Right renal pelvis (tissue), 4 donors: ENCODE results near the gene ELP4. TPM values are rescaled to one million over a fixed set of nuclear protein-coding genes. Genes with fewer than 3 reads are reported as not detected.

ENCODE experiments used
- DNase-seq, 4 donors: peaks; one replicate each; pipeline ENCODE4 v3.0.0-alpha.2; 2013; ENCODE audit warnings: low read depth in 4 of 4, low spot score in 3 of 4, missing footprints in 1 of 4
- polyA plus RNA-seq, 4 donors: library from polyadenylated mRNA; unstranded; fragments of 120-200 nt; gene quantifications; one replicate each; pipeline ENCODE4 v1.2.1, GENCODE V29; 2013; ENCODE audit not compliant: insufficient read length in 4 of 4

ELP4 gene
- polyA plus RNA-seq, 4 donors = 25.5 to 32.4 (median 31.7) TPM

DNA sequence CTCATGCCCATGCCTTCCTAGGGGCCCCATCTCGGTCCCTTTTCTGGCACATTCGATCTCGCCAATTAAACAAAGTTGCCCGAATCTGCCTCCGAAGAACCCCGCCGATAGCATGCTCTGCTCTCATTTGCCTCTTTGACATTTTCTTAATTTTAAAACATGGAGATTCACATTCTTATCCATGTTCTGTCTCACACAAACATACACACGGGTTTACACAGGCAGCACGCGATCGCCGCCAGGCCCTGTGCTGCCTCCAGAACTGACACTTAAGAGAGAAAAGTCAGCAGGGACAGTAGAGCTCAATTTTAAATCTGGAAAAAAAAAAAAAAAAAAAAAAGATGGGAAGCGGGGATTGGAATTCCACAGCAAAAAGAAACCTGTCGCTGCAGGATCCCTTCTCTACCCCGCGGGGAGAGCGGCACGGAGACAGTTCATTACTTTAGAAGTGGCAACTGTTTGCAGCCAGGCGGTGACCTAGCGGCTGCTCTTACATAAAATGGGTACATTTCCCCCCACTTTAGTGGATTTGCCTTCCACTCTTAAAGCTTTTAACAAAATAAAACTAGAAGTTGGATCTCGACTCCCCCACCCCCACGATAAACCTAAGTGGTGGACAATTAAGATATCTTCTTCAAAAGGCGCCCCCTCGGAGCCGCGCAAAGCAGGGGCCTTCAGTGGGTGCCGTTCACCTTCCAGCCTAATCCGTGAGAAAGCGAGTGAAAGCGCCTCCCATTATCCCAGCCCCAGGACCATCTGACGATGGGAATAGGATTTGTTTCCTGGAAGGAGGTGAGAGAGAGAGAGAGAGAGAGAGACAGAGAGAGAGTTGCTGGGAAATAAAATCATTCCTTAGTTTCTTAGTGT is 287.9 kb downstream of the ELP4 start:
- no peak for DNase-seq

DNA sequence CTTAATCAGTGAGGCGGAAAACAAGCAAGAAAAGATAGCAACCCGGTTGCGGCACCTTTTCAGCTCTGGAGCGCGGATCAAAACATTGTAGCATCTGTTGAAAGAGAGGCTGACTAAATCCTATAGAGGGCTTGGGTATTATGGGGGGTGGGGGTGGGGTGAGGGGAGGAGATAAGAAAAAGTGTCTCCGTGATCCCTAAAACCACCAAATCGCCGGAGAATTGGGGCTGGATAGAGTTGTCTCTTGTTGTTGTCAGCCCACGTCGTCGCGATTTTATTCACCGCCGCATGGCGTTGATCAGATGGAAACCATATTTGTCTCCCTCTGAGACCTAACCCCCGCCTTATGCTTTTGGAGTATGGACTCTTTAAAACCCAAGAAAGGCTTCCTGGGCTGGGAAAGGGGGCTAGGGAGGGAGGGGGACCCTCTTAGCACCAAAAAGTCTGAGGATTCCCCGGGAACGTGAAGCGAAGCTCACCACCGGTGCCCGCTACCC is 288.5 kb downstream of the ELP4 start:
- no peak for DNase-seq

DNA sequence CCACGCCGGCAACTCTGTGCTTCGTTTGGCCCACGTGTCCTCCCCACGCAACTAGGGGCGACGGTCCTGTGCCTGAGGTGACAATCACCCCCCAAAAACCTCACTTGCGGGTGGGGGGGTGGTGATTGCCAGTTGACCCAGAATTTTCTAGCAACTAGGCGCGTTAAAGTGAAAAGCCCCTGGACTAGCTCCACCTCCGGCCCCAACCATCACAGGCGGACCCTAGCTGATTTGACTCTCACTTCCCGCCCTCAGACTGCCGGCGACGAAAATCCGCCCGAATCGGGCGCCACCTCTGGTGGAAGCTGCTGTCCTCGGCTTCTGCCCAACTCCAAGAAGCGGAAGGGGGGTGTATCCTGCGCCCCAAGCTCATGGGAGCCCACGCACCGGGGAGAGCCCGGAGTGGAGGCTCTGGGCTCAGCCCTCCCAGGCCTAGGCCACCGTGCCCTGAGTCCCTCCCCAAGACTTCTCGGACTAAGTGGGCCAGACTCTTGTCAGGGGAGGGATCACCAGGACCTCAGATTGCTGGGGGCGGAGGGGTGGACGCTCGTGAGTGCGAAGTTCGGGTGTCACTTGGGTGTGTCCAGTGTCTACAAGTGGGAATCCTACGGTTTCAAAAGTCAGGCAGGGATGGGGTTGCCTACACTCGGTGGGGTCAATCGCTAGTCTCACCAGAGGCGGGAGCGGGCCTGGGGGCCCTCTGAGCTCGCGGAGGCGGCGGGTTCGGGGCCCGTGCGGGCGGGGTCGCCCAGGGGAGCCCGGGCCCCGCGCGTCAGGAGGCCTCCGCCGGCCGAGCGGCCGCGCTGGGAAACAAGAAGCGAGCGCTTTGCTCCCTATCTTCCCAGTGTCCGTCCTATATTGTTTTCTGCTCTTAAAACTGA is 289.2 kb downstream of the ELP4 start:
- DNase-seq = no peak

DNA sequence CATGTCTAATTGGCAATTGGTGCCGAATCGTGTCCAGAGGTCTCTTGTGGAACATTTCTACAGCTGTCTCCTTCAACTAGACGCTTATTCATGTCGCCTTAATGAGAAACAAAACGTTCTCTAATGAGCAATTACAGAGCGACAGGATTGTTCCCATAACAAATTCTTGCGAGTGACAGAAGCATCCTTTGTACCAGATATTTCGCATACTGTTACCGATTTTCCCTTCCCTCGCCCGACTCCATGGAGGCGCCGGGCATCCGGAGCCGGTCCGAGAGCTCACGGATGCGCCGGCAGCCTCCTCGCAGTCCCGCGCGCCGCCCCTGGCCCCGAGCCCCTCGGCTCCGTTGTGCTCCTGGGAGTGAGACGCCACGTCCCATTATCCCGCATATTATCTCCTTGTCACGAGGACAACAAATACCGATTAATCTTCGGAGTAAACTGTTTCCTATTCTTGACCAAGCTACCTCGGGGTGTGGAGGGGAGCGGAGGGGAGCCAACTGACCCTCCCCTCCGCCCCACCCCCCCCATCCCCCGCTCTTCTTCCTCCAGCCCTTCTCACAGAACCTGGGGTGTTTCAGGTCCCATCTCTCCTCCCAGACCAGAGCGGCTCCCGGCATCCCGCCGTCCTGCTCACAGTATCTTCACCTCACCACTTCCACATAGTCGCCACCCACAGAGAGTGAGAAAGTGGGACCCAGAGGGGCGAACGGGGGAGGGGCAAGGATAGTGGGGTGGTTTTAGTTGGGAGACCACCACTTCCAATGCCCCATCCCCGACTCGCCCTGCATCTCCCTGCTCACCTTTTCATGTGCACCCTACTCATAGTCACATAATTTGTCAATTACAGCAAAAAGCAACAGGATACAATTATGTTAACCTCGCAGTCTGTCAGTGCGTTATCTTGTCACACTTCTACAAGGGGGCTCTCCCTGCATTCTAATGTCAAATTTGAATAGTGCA is 290.1 kb downstream of the ELP4 start:
- no peak for DNase-seq

DNA sequence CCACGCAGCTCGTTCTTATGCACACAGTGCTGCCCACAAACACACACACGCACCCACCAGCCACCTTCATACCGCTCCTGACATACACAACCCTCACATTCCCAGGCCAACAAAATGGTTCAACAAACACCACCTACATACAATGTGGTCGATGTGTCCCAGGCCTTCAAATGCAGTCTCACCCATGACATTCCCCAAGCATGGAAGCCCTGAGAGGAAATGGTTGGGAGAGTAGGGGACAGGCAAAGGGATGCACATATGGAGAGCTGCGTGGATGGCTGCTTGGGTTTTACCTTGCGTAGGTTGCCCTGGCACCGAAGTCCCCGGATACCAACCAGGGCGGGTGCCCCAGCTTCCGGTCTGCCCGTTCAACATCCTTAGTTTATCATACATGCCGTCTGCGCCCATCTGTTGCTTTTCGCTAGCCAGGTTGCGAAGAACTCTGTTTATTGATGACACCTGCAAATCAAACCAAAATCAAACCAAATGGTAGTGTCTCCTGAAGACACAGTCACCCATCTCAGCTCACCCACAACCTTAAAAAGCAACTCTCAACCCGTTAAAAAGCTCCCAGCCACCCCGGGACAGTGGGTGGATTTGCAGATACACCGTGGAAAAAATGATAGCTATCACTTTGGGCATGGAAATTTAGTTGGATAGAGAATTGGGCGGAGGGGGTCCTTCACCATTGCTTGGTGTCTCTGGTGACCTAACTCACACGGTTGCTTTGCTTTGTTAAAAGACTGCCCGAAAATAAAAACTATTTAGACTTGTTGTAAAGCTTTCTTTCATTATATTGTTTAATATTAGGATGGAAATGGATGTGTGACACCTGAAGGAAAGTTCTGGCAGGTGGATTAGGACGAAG is 291.1 kb downstream of the ELP4 start:
- no peak for DNase-seq

DNA sequence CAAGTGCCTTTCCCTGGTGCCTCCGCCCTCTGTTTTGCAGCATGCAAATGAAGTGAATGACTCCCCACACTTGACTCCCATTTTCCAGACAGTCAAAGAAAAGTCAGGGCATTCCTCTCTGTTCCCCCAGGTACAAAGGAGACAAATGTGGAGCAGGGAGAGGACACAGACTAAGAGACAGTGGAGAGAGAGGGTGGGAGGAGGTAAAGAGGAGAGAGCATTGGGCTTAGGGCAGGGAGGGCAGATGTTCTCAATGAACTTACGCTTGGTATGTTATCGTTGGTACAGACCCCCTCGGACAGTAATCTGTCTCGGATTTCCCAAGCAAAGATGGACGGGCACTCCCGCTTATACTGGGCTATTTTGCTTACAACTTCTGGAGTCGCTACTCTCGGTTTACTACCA is 291.7 kb downstream of the ELP4 start:
- no peak for DNase-seq

DNA sequence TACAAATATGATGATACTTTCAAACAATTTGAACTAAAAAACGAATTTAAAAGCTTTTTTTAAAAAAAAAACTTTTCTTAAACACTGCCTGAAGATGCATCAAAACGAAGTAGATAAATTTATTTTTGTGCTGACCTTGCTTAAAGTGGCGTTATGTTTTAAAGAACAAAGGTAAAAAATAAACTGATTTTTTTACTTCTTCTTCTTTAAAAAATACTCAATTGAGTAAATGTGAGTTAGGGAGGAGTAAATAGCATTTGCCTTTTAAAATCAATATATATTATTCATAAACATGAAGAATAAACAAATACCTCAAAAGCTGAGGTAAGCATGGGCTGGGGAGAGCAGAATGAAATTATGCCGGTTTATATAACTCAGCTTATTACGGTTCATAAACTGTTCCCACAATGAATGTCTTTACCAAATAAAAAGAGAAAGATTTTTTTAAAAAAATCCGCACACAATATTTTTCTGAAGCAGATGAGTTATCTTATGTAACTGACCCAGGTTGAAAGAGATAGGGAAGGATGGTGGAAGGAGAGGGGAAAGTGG is 292.5 kb downstream of the ELP4 start:
- no peak for DNase-seq

DNA sequence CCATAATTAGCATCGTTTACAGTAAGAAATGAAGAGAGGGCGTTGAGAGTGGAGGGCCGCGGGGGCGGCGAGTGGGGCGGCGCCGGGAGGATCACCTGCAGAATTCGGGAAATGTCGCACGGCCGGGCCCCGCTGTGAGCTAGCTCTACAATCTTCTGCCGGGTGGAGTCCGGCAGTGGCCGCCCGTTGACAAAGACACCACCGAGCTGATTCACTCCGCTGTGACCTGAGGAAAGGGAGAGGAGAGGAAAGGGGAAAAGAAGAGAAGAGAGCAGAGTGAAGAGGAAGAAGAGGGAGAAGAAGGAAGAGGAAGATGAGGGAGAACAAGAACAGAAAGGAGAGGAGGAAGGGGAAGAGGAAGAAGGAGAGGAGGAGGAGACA is 293.0 kb downstream of the ELP4 start:
- DNase-seq = no peak

DNA sequence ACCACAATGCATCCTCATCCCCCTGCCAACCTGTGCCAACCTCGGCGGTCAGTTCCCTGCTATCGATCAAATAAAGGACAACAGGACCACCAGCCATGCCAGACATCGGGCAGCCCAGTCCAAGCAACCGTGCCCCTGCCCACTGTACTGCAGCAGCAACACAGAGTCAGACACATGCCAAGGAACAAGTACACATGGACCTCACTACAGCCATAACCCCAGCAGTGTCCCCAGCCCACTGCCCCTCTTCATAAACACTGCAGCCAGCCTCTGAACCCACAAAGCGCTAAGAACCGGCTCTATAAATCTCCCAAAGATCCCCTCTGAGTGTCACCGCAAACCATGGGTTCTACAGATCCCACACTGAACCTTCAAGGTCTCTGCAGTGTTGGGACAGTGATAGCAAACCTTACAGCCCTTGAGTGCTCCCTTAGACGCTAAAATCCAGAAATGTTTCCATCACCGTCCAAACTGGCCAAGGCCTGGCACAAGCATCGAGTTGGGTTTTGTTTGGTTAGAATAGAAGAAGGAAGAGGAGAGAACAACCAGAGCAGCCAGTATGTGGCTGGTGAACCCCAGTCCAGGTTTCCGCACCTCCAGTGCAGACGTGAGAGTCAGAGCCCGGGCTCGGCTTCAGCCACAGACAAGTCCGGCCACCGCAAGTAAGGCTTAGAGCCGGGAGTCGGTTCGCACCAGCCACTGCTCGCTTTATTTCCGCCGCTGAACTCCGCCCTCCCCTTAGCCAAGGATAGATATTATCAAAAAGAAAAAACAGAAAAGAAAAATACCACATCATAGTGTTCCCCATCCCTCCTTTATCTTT is 293.6 kb downstream of the ELP4 start:
- no peak for DNase-seq

DNA sequence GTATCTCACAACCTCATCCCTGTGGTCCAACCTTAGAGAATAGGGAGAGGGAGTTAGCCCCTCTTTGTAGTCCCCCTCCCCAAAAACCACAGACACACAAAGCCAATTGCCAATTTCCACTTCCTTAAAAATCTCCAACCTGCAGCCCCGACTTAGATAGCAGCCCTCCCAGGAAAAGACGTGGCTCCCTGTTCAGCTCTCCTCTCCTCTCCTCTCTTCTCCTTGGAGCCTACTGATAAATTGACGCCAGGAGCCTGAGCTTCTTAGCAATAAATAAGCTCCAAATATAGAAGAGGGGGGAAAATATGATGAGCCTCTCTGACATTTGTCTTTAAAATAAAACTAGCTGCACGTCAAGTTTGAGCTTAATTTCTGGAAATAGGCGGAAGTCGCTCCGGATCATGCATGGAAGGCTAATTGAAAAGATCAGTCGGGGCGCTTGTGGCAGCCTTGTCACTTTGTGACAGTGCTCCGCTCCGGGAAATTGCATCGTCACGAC is 294.3 kb downstream of the ELP4 start:
- DNase-seq = no peak

DNA sequence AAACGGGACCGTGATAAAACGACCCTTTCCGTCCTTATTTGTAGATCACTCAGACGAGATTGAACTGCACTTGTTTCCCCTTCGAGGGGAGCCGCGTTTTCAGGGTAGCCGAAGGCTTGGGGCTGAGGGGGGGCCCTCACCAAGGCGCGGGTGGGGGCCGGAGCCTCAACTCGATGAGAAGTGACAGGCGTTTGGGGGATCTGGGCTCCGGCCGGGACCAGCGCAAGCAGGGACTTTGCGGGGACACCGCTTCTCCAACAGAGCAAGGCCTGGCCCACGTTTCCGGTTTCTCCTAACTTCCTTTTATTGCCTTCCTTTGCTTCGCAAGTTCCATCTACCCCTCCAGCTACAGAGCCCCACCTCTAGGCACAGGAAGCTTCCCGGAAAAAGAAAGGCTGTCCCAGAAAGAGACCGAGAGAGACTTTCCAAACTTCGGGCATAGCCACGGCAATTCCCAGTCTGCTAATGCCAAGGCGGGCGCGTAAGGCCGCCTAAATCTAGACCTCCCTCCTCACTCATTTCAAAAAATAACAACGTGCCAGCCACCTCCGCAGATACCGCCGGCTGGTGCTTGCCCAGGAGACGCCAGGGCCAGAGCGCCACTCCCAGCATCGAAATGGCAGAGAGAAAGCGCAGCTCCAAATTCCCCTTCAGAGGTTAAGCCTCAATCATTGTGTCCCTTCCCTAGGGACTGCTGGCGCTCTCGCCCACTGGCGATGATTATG is 294.9 kb downstream of the ELP4 start:
- no peak for DNase-seq

DNA sequence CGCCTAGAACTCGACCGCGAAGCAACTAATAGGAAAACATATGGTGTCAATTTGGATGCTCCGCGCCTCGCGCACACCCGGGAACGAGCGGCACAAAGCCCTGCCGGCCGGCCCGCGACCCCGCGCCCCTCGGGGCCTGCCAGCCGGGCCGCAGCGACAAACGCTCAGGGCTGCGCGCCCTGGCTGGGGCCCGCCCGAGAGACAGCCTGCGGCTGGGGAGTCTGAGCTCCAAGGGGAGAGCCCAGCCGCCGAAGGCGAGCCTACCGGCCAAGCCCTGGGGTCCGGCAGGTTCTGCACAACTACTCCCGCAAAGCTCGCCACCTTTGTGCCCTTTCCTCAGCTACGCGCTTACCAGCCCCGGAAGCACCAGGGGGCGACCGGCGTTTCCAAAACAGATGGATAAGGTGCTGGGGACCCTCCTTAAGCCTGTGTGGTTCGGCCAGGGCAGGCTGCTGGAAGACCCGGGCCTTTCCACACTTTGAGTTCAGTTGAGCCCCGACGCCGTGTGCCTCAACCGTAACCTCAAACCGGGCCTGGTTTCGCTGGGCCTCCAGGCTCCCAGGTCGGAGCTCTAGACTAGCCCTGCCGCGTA is 295.6 kb downstream of the ELP4 start:
- DNase-seq = no peak

DNA sequence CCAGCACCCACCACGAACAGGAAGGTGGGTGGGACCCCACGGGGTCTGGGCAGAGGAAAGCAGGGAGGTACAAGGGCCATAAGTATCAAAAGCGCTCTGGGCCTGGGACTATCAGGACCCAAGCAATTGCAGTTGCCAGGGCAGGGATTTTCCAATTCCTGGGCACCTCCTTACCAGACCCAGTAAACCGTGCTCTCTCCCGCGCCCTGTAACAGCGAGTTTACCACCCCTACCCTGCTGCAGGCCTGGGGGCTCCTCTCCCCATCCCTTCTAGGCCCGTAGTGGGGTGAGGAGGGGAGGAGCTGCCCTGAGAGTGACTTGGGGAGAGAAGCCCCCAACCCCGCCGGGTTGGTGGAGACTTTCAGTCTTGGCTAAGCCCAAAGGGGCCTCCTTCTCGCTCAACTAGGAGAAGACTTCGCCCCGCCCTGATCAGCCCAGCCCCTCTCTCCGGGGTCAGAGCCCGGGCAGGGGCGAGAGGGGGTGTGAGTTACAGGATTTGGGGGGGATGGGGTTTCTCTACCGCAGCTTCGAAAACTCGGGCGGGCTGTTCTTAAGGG is 296.1 kb downstream of the ELP4 start:
- DNase-seq = no peak

DNA sequence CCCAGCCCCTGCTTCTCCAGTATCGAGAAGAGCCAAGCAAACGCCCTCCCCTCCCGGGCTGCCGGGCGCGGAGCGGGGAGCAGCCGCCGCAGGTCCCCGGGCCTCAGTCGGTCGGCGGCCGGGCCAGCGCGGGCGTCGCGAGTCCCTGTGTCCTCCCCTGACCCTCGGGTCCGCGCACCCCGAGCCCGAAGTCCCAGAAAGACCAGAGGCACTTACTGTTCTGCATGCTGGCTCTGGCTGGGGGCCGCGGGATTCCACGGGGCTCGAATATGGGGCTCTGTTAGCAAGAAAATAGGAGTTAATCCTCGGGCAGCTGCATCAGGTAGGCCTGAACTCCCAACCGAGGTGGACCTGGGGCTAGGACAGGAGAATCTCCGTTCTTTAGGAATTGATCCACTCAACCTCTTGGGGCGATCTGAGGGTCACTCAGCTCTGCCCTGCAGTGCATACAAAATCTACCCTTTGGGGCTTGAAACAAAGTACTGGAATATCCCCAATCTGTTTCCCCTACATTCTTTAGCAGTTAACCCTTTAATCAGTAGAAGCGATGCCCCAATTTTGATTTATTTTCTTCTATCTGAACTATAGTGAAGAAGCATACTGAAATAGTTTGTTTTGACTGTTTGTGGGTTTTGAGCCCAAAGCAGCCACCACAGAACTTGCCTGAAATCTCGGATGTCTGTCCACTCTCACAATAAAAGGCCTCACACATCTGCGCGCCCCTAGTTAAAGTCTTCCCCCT is 296.8 kb downstream of the ELP4 start:
- no peak for DNase-seq

DNA sequence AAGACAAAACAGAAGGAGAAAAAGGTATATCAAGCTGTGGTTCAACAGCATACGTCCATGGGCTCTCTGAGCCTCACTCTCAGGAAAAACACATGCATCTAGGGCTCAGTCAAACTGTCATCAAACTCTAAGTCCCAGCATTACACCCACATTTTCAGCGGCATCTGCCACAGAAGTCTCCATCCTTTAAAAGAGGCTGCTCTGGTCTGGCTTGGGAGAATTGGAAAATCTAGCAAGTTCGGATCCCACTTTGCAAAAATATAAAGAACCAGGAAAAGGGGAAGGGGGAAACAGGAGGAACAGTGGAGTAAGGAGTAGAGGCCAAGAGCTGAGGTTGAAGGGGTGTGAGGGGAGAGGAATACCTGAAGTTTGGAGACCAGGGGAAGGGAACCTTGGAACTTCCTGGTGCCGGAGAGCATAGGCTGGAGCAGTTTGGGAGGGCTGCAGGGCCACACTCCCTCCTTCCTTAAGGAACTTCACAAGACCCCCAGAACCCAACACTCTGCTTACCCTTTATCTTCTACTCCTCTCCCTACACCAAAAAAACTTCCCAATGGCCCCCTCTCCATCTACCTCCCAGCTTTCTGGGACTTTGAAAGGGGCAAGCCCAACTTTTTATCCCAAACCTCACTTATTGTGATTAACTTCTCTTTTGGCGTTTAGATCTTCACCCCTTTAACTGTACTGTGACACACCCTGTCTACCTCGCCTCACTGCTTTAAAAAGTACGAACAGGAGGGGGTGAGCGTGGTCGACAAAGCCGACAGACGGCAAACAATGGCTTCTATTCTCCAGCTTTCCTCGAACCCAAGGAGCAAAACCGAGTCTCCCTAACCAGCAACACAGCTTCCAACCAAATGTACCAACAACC is 297.6 kb downstream of the ELP4 start:
- no peak for DNase-seq
